SHP77 treated with DMSO at 0.1 percent for 48 hours (cell line): Measurements from ENCODE around the gene ITSN2.
"Not testable (repeated sequence)": the region's sequence is repeated elsewhere in the genome, so short reads cannot be mapped to it uniquely, and the experiment has no call there.

Experiments used
- DNase-seq: peaks from one replicate; lab custom pipeline; 2025; lab: John Stamatoyannopoulos, UW

ITSN2 gene

DNA sequence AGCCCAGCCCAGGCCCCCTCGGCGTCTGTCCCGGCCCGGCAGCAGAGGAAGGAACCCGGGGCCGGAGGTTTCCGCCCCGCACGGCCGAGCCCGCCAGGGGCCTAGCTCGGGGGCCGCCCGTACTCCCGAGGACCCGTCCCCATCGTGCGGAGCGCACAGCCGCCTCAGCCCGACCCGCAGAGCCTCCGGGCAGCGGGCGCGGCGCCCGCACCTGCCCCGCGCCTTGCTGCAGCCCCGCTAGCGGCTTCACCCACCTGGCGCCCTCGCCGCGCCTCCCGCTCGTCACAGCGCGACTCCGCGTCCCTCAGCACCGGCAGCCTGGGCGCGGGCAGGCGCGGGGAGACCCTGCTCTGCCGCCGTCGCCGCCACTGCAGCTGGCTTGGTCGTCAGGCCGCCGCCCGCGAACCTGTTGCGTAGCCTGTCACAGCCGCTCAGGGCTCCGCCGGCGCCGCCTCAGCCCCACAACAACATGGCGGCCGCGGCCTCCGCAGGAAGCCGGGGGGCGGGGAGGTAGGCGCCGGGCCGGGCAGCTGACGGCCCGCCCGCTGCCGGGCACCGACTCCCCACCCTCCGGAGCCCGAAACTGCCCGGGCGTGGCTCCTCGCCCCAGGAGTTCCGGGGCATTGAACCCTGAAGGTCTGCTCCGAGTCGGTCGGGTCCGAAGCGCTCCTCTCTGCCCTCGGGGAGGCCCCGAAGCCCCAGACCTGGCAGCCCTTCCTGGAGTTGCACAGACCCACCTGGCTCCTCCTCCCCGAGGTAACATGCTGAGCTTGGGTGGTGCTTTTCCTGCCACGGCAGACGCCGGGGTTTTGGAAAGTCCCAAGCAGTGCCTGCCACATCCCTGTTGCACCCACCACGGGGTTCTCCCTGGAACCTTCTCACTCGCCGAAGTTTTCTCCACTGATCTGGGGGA is at the start of gene ITSN2:
Gene ITSN2, minus strand, starts transcription at position 487 of the 913 bp plus-strand sequence. CDS start 32,454 bp downstream, outside the sequence.
- DNase-seq = peak; percentile 30

- no peak for DNase-seq
Observed at GRCh38 chr2:24409171-24409570, 48.8 kb upstream of the ITSN2 start.

GRCh38 chr2:24408704-24409103 is 48.4 kb upstream of the ITSN2 start:
- not testable (repeated sequence) for DNase-seq

- DNase-seq = no peak
Observed at GRCh38 chr2:24404491-24404921, 44.2 kb upstream of the ITSN2 start.

- no peak for DNase-seq
Observed at GRCh38 chr2:24403832-24404212, 43.5 kb upstream of the ITSN2 start.

DNA sequence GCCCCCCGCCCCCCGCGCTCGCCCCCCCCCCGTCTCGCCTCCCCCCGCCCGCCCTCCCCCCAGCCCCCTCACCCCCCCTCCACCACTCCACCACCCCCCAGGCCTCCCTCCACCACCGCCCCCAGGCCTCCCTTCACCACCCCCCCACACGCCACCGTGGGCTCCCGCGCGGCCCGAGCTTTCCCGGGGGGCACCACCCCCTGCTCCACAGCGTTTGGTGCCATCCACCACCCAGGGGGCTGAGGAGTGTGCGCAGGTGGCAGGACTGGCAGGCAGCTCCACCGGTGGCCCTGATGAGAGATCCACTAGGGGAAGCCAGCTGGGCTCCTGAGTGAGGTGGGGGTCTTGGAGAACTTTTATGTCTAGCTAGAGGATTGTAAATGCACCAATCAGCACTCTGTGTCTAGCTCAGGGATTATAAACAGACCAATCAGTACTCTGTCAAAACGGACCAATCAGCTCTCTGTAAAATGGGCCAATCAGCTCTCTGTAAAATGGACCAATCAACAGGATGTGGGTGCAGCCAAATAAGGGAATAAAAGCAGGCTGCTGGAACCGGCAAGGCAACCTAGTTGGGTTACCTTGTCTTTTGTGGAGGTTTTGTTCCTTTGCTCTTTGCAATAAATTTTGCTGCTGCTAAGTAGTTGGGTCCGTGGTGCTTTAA is 43.0 kb upstream of the ITSN2 start:
- no peak for DNase-seq

DNA sequence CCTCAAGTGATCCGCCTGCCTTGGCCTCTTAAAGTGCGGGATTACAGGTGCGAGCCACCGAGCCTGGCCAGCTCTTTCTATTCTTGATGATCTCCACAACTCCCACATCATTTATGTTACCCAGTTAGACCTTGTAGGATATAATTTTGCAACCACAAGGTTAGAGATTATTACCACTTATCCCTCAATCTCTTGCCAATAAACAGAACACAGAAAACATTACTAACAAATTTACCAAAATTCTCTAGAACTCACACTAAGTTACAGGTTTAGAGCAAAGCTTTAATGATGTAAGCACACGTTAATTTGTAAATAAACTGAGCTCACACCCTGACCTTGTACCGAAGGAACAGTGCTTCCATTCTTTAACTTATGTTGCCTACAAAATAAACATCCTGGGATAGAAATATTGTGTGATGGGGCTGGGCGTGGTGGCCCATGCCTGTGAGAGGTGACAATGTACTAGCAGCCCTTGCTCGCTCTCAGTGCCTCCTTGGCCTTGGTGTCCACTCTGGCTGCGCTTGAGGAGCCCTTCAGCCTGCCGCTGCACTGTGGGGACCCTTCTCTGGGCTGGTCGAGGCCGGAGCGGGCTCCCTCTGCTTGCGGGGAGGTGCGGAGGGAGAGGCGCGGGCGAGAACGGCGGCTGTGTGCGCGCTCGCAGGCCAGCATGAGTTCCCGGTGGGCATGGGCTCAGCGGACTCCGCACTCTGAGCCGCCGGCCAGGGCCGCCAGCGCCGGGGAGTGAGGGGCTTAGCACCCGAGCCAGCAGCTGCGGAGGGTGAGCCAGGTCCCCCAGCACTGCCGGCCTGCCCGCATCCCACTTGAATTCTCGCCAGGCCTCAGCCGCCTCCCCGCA is 42.1 kb upstream of the ITSN2 start:
- no peak for DNase-seq

GRCh38 chr2:24400207-24400907 is 40.0 kb upstream of the ITSN2 start:
- no peak for DNase-seq

DNA sequence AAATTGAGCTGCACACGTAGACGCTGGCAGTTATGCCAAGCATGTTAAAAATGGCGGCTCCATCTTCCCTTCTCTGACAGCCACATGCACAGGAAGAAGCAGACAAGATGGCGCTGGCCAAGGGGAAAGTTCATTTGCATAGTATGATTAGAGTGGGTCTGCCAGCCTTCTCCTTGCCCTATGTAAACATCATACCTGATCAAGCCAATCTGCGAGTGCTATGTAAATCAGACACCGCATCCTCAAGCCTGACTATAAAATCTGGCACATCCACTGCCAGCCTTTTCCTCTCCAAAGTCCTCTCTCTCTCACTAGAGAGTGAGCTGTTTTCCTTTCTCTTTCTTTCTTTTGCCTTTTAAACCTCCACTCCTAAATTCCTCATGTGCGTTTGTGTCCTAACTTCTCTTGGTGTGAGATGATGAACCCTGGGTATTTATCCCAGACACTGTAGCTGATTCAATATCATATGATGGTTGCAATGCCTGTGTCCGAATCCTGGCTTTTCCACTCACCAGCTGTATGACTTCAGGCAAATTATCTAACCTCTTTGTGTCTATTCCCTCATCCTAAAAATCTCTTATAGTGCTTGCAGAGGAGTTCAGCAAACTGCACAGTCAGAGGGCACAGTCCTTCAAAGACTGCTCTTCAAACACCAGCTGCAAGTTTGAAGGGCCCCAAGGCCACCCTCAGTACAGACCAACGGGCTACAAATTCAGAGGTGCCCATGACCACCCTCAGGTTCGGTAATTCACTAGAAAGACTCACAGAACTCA is 39.3 kb upstream of the ITSN2 start:
- peak; percentile 49 for DNase-seq

GRCh38 chr2:24394998-24395397 is 34.7 kb upstream of the ITSN2 start:
- no peak for DNase-seq

DNA sequence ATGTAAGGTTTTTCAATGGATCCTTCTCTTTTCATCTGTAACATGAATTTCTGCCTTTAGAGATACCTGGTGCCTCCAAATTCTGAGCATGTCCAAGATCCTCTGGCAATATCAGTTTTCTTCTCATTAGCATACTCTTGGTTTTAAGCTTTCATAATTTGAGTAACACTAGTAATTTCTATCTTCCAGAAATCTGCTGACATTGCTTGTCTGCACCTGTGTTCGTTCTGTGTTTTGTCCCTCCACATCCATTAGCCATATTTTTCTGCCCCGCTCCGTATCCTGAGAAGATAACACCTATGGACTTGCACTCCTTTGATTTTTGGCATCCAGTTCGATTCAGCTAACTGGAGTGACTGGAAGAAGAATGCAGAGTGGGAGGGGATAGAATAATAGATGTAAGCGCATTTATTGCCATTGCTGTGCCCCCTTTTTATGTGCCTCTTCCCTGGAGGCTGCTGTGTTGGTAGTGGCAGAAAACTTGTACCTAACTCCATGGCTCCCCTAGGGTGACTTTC is 32.3 kb upstream of the ITSN2 start:
- DNase-seq = no peak

GRCh38 chr2:24385366-24385765 is 25.0 kb upstream of the ITSN2 start:
- DNase-seq = no peak

DNA sequence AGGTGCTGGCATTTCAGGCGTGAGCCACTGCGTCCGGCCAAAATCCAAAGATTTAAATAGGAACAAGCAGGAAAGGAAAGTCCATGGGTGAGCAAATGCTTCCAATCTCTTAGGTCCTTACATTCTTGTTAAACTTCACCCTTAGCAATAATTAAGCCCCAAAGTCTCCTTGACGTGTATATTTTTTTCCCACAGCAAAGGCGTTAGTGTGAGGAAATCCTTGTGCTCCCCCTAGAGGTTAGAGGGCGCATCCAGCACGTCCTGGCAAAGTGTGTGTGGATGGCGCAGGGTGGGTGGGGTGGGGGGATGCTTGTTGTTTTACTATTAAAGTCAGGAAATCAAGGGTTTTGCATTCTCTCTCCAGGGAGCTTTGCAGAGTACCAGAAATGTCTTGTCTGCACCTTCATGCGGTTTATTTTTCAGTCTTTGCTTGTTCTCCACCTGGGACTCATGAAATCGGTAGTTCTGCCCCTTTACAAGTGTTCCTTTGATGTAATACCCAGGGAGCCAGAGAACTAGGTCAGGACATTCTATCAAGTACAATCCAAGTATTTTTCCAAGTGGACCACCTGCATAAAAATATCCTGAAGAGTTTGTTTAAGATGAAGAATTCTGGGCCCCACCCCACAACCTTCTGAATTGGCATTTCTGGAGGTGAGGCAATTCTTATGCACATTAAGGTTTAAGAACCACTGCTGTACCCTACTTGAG is 22.2 kb upstream of the ITSN2 start:
- DNase-seq = no peak

DNA sequence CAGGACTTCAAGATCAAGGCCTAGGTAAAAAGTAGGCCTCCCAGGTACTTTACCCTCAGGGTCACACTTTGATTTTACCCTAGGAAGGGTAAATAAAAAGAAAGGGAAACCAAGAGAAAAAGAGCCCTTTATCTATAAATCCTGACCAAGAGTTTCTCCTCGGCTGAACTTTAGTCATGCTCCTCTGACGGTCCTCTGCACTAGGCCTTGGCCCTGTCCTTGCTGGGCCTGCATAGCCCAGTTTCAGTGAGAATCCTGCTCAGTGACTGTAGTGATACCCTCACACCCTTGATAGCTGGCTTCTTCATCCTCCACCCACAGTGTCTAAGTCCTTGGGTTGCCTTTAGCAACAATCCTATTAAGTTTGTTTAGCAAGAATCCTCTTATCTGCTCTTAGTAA is 20.5 kb upstream of the ITSN2 start:
- DNase-seq = no peak

GRCh38 chr2:24375349-24376087 is 15.2 kb upstream of the ITSN2 start:
- DNase-seq = no peak

- DNase-seq = no peak
Observed at GRCh38 chr2:24374301-24374700, 14.0 kb upstream of the ITSN2 start.

DNA sequence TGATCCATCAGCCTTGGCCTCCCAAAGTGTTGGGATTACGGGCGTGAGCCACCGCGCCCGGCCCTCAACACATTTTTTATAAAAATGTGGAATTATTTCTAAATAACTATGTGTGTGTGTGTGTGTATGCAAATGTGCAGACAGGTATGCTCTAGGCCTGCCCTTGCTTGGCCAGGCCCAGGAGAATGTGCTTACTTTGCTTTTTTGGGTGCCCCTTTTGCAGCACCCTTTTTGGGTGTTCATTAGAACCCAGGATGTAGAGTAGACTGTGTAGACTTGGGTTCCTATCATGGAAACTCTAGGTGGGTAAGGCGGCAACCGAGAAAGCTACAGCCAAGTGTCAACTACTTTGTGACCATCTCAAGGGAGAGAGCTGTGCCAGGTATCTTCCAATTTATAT is 11.7 kb upstream of the ITSN2 start:
- no peak for DNase-seq

- no peak for DNase-seq
Observed at GRCh38 chr2:24365826-24366225, 5.5 kb upstream of the ITSN2 start.

DNA sequence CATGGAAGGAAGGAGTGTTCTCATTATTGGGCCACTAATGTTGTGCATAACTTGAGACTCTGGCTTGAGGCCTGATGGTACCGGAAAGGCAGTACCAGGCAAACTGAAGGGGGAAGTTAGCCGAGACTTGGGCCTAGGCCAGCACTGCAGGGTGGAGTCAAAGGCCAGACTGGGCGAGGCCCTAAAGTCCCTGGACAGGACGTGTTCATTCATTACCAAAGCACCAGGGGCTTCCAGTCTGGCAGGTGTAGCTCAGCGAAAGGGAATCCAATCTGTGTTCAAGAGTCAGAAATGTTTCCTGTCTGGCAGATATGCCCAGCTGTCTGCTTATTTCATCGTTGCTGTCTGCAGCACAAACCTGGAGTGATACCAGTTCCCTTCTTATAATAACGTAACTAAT is 4.7 kb upstream of the ITSN2 start:
- no peak for DNase-seq
